Measurements from ENCODE around the gene PTPN7.
A peak's percentile ranks its signal among the peaks of the same experiment; 100 is the strongest.
"Not testable (repeated sequence)": the region's sequence is repeated elsewhere in the genome, so short reads cannot be mapped to it uniquely, and the experiment has no call there.

PTPN7 gene

GRCh38 chr1:202197653-202198365 is 37.4 kb upstream of the PTPN7 start:
- DNase-seq (ENCODE audit: low spot score) = no peak
- TF ChIP-seq CTCF (IDR thresholded peaks at IDR 0.05; ENCODE audit: extremely low read depth, missing control alignments) = no peak

- no peak for TF ChIP-seq CTCF (IDR thresholded peaks at IDR 0.05; ENCODE audit: extremely low read depth, missing control alignments)
- DNase-seq (ENCODE audit: low spot score) = no peak
These were observed 33.9 kb upstream of the PTPN7 start for GRCh38 chr1:202194328-202194648.

GRCh38 chr1:202193614-202194327 is 33.4 kb upstream of the PTPN7 start, which contains the start of gene LGR6:
Gene LGR6 (plus strand): TSS chr1:202193799. CDS start chr1:202193990, 191 bp downstream.
- DNase-seq (ENCODE audit: low spot score) = no peak
- TF ChIP-seq CTCF (IDR thresholded peaks at IDR 0.05; ENCODE audit: extremely low read depth, missing control alignments) = no peak

GRCh38 chr1:202192770-202193613 is 32.6 kb upstream of the PTPN7 start:
- peak; percentile 87 for DNase-seq (ENCODE audit: low spot score)
- peak; percentile 78 for TF ChIP-seq CTCF (IDR thresholded peaks at IDR 0.05; ENCODE audit: extremely low read depth, missing control alignments)

GRCh38 chr1:202191391-202191790 is 31.0 kb upstream of the PTPN7 start:
- DNase-seq (ENCODE audit: low spot score) = not testable (repeated sequence)

- DNase-seq (ENCODE audit: low spot score) = no peak
- TF ChIP-seq CTCF (IDR thresholded peaks at IDR 0.05; ENCODE audit: extremely low read depth, missing control alignments) = no peak
These were observed 29.7 kb upstream of the PTPN7 start for GRCh38 chr1:202189918-202190715.

GRCh38 chr1:202189001-202189790 is 28.8 kb upstream of the PTPN7 start:
- TF ChIP-seq CTCF (IDR thresholded peaks at IDR 0.05; ENCODE audit: extremely low read depth, missing control alignments) = peak; percentile 49
- DNase-seq (ENCODE audit: low spot score) = peak; percentile 67

Measured in GM20000 (cell line).